Measurements from ENCODE around the gene UNC5B. TPM values are rescaled to one million over a fixed set of nuclear protein-coding genes. Genes with fewer than 3 reads are reported as not detected.

Gene UNC5B
- total RNA-seq, 1 donor from 2014 or later = 22.2 TPM

DNA sequence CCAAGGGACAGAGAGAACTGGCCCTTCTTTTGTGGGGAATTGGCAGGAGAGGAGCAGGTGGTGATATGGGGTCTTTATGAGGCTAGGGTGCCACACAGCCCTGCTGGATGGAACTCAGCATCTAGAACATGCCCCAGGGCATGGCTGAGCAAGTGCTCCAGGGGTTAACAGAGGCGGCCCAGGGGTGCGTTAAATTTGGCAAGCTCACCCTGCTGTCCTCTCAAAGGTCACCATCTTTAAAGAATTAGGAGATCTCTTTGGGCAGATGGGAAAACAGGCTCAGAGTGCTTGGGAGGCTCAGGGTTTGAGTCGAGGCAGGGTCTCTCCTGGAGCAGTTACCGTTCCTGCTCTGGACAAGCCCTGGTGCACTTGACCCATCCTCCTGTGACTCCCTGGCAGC lies 21.4 kb upstream of the UNC5B start:
- Histone ChIP-seq H3K9me3 (no peaks in the 10 kb centered on the region), H3K36me3 (no peaks in the 10 kb centered on the region), H3K27me3 (ENCODE audit: low read depth) (peaks cover 8% of the 10 kb centered on the region), H3K4me1 (peaks cover 4% of the 10 kb centered on the region), H3K27ac (no peak overlapping the region), H3K4me3 (no peak overlapping the region)
- TF ChIP-seq, protein P1, sequence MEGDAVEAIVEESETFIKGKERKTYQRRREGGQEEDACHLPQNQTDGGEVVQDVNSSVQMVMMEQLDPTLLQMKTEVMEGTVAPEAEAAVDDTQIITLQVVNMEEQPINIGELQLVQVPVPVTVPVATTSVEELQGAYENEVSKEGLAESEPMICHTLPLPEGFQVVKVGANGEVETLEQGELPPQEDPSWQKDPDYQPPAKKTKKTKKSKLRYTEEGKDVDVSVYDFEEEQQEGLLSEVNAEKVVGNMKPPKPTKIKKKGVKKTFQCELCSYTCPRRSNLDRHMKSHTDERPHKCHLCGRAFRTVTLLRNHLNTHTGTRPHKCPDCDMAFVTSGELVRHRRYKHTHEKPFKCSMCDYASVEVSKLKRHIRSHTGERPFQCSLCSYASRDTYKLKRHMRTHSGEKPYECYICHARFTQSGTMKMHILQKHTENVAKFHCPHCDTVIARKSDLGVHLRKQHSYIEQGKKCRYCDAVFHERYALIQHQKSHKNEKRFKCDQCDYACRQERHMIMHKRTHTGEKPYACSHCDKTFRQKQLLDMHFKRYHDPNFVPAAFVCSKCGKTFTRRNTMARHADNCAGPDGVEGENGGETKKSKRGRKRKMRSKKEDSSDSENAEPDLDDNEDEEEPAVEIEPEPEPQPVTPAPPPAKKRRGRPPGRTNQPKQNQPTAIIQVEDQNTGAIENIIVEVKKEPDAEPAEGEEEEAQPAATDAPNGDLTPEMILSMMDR (IDR thresholded peaks at IDR 0.05) = no peak
- intact Hi-C loops (cut with DNase I) = no loop called here
- ATAC-seq = no peak
- no peak for DNase-seq

GRCh38 chr10:71191551-71192076 lies 20.8 kb upstream of the UNC5B start:
- no peak overlapping the region for H3K27ac ChIP-seq
- H3K9me3 ChIP-seq = peaks cover 5% of the 10 kb centered on the region
- DNase-seq (no peak), ATAC-seq (no peak)
- H3K36me3 ChIP-seq = no peaks in the 10 kb centered on the region
- H3K4me3 ChIP-seq = no peak overlapping the region
- peaks cover 8% of the 10 kb centered on the region for H3K27me3 ChIP-seq (ENCODE audit: low read depth)
- TF ChIP-seq, protein P1 (IDR thresholded peaks at IDR 0.05) = no peak
- intact Hi-C loops (cut with DNase I) = no loop called here
- H3K4me1 ChIP-seq = peaks cover 4% of the 10 kb centered on the region

DNA sequence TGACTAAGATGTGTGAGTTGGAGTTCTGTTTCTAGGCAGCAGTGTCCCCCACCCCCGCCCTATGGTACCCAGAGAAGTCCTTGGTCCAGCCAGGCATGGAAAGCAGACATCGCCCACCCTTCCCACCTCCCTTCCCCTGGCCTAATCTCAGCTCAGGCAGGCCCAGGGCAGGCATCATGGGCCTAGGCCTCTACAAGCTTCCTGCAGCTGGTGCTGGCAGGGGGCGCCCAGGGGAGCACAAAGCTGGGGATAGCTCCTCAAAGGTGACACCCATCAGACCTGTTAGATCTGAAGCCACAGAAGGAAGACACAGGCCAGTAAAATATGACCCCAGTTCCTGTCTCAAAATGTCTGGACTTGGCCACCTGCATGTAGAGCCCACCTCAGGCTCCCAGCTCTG lies 18.9 kb upstream of the UNC5B start:
- no peak for DNase-seq
- Histone ChIP-seq H3K27ac (no peak overlapping the region), H3K4me3 (no peak overlapping the region), H3K27me3 (ENCODE audit: low read depth) (peaks cover 8% of the 10 kb centered on the region), H3K36me3 (no peaks in the 10 kb centered on the region), H3K9me3 (peaks cover 21% of the 10 kb centered on the region), H3K4me1 (no peaks in the 10 kb centered on the region)
- intact Hi-C loops (cut with DNase I) = no loop called here
- TF ChIP-seq, protein P1 (IDR thresholded peaks at IDR 0.05) = no peak
- ATAC-seq = no peak

DNA sequence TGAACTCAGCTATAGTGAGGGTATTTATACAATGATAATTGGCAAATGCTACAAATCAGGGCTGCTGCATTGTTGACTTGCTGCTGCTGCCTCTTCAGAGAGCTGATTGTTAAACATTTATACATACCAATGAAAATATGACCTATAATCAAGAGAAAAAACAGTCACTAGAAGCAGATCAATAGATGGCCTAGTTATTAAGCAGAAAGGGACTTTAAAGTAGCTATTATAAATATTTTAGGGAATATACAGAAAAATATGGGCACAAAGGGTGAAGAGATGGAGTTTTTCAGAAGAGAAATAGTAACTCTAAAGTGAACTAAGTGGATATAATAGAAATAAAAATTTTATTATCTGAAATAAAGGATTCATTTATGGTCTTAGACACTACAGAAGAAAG lies 14.4 kb upstream of the UNC5B start:
- H3K27me3 ChIP-seq (ENCODE audit: low read depth) = no peaks in the 10 kb centered on the region
- H3K36me3 ChIP-seq = no peaks in the 10 kb centered on the region
- no peak overlapping the region for H3K4me3 ChIP-seq
- H3K27ac ChIP-seq = no peak overlapping the region
- intact Hi-C loops (cut with DNase I) = no loop called here
- peaks cover 29% of the 10 kb centered on the region for H3K9me3 ChIP-seq
- no peaks in the 10 kb centered on the region for H3K4me1 ChIP-seq
- TF ChIP-seq, protein P1 (IDR thresholded peaks at IDR 0.05) = no peak
- DNase-seq (no peak), ATAC-seq (no peak)

- ATAC-seq (no peak), DNase-seq (no peak)
- no peak overlapping the region for H3K27ac ChIP-seq
- intact Hi-C loops (cut with DNase I) = no loop called here
- no peaks in the 10 kb centered on the region for H3K36me3 ChIP-seq
- H3K4me1 ChIP-seq = no peaks in the 10 kb centered on the region
- H3K4me3 ChIP-seq = no peak overlapping the region
- H3K9me3 ChIP-seq = peaks cover 22% of the 10 kb centered on the region
- H3K27me3 ChIP-seq (ENCODE audit: low read depth) = peaks cover 9% of the 10 kb centered on the region
- TF ChIP-seq, protein P1 (IDR thresholded peaks at IDR 0.05) = no peak
Measured at GRCh38 chr10:71201849-71202248, 10.5 kb upstream of the UNC5B start.

DNA sequence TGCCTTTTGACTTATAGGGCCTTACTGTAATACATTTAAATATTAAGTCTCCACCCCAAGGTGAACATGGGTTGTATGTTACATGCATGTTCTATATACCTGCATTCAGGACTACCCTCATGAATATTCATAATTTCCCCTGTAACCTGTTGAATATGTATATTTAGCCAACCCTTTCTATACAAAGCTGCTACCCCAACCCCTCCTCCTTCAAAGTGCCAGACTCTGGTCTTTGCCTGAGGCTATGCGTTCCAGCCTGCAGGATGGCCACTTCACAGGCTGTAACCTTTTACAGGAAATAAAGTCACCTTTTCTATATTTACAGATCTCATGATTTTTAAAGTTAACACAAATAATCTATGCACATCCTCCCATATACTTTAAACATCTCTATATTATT lies 10.1 kb upstream of the UNC5B start:
- Histone ChIP-seq H3K27me3 (ENCODE audit: low read depth) (peaks cover 9% of the 10 kb centered on the region), H3K36me3 (no peaks in the 10 kb centered on the region), H3K27ac (no peak overlapping the region), H3K4me3 (no peak overlapping the region), H3K4me1 (no peaks in the 10 kb centered on the region), H3K9me3 (peaks cover 21% of the 10 kb centered on the region)
- no peak for DNase-seq
- TF ChIP-seq, protein P1 (IDR thresholded peaks at IDR 0.05) = no peak
- no peak for ATAC-seq
- intact Hi-C loops (cut with DNase I) = no loop called here

Data from lower lobe of right lung (tissue), 2 donors.